ENCODE data around the gene NGLY1. TPM values are rescaled to one million over a fixed set of nuclear protein-coding genes. Genes with fewer than 3 reads are reported as not detected.

Gene NGLY1
- polyA plus RNA-seq, 6 donors from 2014 or later: 76.4 to 108 (median 95.4) TPM

DNA sequence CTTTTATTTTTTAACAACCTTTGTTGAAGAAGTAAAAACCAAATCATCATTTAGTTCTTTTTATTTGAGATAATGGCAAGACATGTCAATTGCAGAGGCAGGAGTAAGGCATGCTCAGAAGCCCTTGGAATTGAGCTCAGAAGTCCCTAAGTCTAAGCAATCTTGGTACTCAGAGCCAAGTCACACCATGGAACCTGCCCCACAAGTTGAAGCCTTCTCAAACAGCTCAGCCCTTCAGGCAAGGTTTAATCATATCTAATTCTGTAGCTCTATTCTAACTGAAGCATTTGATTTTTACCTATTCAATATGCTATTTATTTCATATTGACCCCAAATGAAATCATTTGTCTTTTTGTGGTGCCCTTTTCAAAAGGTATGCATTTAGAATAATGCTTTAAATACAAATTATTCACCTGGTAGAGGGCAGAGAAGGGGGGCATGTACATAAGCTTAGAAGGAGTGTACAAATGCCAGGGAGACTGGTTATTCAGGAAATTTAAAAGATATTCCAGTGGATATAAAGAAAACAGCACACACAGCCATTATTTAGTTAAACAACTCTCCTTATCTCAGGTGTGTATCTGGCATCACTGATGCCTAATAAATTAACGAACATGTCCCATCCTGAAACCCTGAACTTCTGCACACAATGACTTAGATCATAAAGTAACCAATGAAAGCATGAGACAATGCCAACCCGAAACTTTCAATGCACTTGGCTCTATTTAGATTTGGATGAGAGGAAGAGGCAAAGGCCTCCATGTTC is 92.3 kb downstream of the NGLY1 start:
- Mint-ChIP-seq H3K4me1 (peaks cover 0 to 5% (median 4%) of the 10 kb centered on the region in 3 donors), H3K9me3 (peaks cover 0 to 7% (median 0%) of the 10 kb centered on the region in 7 donors), H3K36me3 (no peaks in the 10 kb centered on the region), H3K27ac (no peak overlapping the region), H3K27me3 (peaks cover 0 to 13% (median 5%) of the 10 kb centered on the region in 3 donors), H3K4me3 (no peak overlapping the region)
- DNase-seq (no peak), ATAC-seq (ENCODE audit: low read depth in 2 of 2) (no peak)

- H3K9me3 Mint-ChIP-seq: peaks cover 0 to 7% (median 0%) of the 10 kb centered on the region in 7 donors
- H3K4me3 Mint-ChIP-seq: no peak overlapping the region
- peaks cover 0 to 13% (median 5%) of the 10 kb centered on the region in 3 donors for H3K27me3 Mint-ChIP-seq
- H3K4me1 Mint-ChIP-seq: peaks cover 0 to 2% (median 0%) of the 10 kb centered on the region in 3 donors
- DNase-seq (no peak), ATAC-seq (ENCODE audit: low read depth in 2 of 2) (no peak)
- no peak overlapping the region for H3K27ac Mint-ChIP-seq
- no peaks in the 10 kb centered on the region for H3K36me3 Mint-ChIP-seq
Measured at GRCh38 chr3:25689226-25689625, 94.0 kb downstream of the NGLY1 start.

GRCh38 chr3:25687742-25688141 is 95.5 kb downstream of the NGLY1 start:
- H3K27me3 Mint-ChIP-seq: peaks cover 0 to 13% (median 5%) of the 10 kb centered on the region in 3 donors
- peak overlapping the region in 2 of 6 donors; percentile 4 to 96 for H3K27ac Mint-ChIP-seq
- no peaks in the 10 kb centered on the region for H3K9me3 Mint-ChIP-seq
- ATAC-seq (ENCODE audit: low read depth in 2 of 2): no peak
- no peak for DNase-seq
- peaks cover 0 to 2% (median 0%) of the 10 kb centered on the region in 3 donors for H3K4me1 Mint-ChIP-seq
- no peak overlapping the region for H3K4me3 Mint-ChIP-seq
- no peaks in the 10 kb centered on the region for H3K36me3 Mint-ChIP-seq

DNA sequence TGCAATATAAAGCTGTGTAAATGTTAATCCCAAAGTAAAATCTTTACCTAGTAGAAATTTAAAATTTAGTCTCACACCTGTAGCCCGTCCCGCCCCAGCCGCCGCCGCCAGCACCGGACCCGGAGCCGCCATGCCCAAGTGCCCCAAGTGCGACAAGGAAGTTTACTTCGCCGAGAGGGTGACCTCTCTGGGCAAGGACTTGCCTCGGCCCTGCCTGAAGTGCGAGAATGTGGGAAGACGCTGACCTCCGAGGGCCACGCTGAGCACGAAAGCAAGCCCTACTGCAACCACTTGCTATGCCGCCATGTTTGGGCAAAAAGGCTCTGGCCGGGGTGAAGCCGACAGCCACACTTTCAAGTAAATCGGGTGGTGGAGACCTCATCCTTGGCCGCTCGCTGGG is 96.5 kb downstream of the NGLY1 start:
- Mint-ChIP-seq H3K27ac (no peak overlapping the region), H3K9me3 (no peaks in the 10 kb centered on the region), H3K4me3 (no peak overlapping the region), H3K4me1 (peaks cover 0 to 2% (median 0%) of the 10 kb centered on the region in 3 donors), H3K27me3 (peaks cover 0 to 13% (median 5%) of the 10 kb centered on the region in 3 donors), H3K36me3 (no peaks in the 10 kb centered on the region)
- DNase-seq: no peak
- no peak for ATAC-seq (ENCODE audit: low read depth in 2 of 2)

- no peak for DNase-seq
- Mint-ChIP-seq H3K36me3 (no peaks in the 10 kb centered on the region), H3K27me3 (peaks cover 0 to 5% (median 0%) of the 10 kb centered on the region in 3 donors), H3K27ac (no peak overlapping the region), H3K4me3 (no peak overlapping the region), H3K4me1 (peaks cover 0 to 2% (median 0%) of the 10 kb centered on the region in 3 donors), H3K9me3 (no peaks in the 10 kb centered on the region)
- no peak for ATAC-seq (ENCODE audit: low read depth in 2 of 2)
Measured at GRCh38 chr3:25683882-25684281, 99.4 kb downstream of the NGLY1 start.

DNA sequence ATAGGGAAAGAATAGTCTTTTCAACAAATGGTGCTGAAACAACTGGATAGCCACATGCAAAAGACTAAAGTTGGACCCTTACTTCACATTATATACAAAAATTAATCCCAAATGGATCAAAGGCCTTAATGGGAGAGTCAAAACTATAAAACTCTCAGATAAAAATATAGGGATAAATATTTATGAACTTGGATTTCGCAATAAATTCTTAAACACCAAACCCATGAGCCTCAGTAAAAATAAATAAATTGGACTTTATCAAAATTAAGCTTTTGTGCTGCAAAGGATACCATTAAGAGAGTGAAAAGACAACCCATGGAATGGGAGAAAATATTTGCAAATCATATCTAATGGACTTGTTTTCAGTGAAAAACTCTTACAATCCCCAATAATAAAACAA is 99.8 kb downstream of the NGLY1 start:
- H3K9me3 Mint-ChIP-seq: no peaks in the 10 kb centered on the region
- ATAC-seq (ENCODE audit: low read depth in 2 of 2): no peak
- no peak overlapping the region for H3K4me3 Mint-ChIP-seq
- H3K36me3 Mint-ChIP-seq: no peaks in the 10 kb centered on the region
- no peak overlapping the region for H3K27ac Mint-ChIP-seq
- peaks cover 0 to 2% (median 0%) of the 10 kb centered on the region in 3 donors for H3K4me1 Mint-ChIP-seq
- H3K27me3 Mint-ChIP-seq: peaks cover 0 to under 1% (median 0%) of the 10 kb centered on the region in 3 donors
- DNase-seq: no peak

GRCh38 chr3:25679642-25680302 is 103.5 kb downstream of the NGLY1 start:
- no peak for DNase-seq
- Mint-ChIP-seq H3K27me3 (no peaks in the 10 kb centered on the region), H3K9me3 (no peaks in the 10 kb centered on the region), H3K4me3 (no peak overlapping the region), H3K4me1 (peaks cover 0 to 8% (median 0%) of the 10 kb centered on the region in 3 donors), H3K36me3 (no peaks in the 10 kb centered on the region), H3K27ac (peak overlapping the region in 1 of 6 donors; percentile 47)
- ATAC-seq (ENCODE audit: low read depth in 2 of 2): no peak

DNA sequence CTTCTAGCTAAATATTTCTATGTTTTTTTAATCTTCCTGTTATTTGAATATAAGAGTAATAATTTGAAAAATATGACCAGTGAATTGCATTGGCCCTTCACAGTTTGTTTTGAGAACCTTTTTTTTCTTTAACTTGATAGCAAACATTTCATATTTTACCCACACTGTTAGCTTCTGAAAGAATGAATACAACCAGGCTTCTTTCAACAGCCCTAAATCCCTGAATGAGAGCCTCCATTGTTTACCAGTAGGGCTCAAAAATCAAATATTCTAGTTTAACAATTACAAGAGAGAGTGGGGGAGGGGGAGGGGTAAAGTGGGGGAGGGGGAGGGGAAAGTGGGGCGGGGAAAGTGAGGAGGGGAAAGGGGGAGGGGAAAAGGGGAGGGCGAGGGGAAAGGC is 104.1 kb downstream of the NGLY1 start:
- Mint-ChIP-seq H3K27me3 (no peaks in the 10 kb centered on the region), H3K36me3 (no peaks in the 10 kb centered on the region), H3K4me3 (no peak overlapping the region), H3K9me3 (no peaks in the 10 kb centered on the region), H3K4me1 (peaks cover 0 to 8% (median 0%) of the 10 kb centered on the region in 3 donors), H3K27ac (no peak overlapping the region)
- ATAC-seq (ENCODE audit: low read depth in 2 of 2) (no peak), DNase-seq (no peak)

DNA sequence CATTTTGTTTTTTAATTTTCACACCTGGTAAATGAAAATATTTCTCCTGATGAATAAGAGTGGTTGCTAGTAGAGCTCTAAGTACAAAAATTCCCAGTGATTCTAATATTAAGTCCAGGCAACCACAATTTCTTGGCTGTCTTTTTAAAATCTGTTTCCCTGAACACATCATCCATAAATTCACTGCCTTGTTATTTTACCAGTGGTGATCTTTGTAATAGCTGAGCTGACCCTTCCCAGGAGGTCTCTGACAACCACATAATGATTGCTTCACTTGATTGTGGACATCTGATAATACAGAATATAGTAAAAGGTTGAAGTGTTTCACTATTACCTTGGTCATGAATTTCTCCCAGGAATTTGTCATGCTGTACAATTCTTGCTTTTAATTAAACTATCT is 104.7 kb downstream of the NGLY1 start:
- H3K9me3 Mint-ChIP-seq: peaks cover 0 to under 1% (median 0%) of the 10 kb centered on the region in 7 donors
- H3K27ac Mint-ChIP-seq: no peak overlapping the region
- no peaks in the 10 kb centered on the region for H3K27me3 Mint-ChIP-seq
- no peak overlapping the region for H3K4me3 Mint-ChIP-seq
- H3K36me3 Mint-ChIP-seq: peaks cover 0 to under 1% of the 10 kb centered on the region in 2 donors
- no peak for ATAC-seq (ENCODE audit: low read depth in 2 of 2)
- DNase-seq: no peak
- peaks cover 0 to 8% (median 0%) of the 10 kb centered on the region in 3 donors for H3K4me1 Mint-ChIP-seq

DNA sequence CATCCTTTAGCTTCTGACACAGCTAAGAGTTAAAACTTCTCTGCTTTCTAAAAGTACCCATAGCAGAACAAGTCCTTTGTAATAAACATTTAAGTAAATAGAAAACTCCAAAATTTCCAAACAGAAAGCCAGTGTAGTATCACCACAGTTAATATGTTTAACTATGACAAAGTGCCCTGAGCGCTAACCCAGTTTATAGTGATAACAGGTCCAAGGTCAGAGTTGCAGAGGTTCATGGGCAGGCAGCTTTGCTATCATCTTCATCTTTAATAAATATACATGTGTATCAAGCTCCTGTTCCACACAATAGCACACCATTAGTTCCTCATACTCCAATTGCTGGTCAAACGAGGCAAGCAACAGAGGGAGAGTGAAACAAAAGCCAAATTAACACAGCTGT is 106.1 kb downstream of the NGLY1 start:
- ATAC-seq (ENCODE audit: low read depth in 2 of 2) (no peak), DNase-seq (no peak)
- Mint-ChIP-seq H3K27ac (no peak overlapping the region), H3K9me3 (peaks cover 0 to 4% (median 0%) of the 10 kb centered on the region in 7 donors), H3K36me3 (peaks cover 0 to 5% of the 10 kb centered on the region in 2 donors), H3K4me1 (peaks cover 0 to 8% (median 0%) of the 10 kb centered on the region in 3 donors), H3K27me3 (no peaks in the 10 kb centered on the region), H3K4me3 (no peak overlapping the region)

DNA sequence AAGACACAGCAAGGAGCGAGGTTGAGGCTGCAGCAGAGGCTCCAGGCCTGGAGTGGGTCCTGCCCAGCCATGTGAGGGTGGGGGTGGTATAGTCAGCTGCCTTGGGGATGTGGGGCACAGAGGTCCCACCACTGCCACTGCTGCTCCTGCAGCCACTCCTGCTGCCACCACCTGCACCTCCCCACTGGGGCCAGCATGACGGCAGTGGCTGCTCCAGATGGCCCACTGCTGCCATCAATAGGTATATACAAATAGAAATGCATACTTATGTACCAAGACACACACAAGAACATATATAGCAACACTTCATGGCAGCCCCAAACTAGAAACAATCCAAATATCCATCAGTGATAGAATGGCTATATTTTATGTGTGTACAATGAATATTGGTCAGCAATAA is 108.6 kb downstream of the NGLY1 start:
- Mint-ChIP-seq H3K27ac (no peak overlapping the region), H3K4me3 (no peak overlapping the region), H3K27me3 (no peaks in the 10 kb centered on the region), H3K9me3 (peaks cover 0 to 4% (median 0%) of the 10 kb centered on the region in 7 donors), H3K36me3 (peaks cover 0 to 5% of the 10 kb centered on the region in 2 donors), H3K4me1 (peaks cover 0 to 8% (median 0%) of the 10 kb centered on the region in 3 donors)
- ATAC-seq (ENCODE audit: low read depth in 2 of 2): no peak
- no peak for DNase-seq

DNA sequence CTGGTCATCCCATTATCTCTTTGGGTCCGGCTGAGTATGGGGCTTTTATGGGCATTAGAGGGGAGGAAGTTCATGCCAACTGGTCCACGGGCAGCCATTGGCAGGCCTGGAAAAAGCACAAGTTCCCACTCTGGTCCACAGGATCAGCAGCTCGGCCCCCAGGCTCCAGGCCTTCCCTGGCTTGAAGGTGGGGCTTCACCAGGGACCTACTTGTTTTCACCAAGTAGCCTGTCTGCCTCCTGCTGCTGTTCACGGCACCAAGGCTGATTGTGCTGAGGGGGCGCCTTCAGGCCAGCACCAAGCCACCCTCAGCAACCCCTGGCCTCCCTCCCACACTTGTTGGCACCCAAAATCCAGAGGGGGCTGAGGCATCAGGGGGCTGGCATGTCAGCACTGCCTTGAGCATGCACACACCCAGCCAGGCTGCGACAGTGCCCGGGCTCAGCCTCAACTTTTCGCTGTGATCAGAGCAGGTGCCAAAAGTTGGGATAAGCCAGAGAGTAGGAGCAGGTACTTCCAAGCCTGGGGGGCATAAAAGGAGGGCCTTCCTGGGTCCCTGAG is 109.4 kb downstream of the NGLY1 start:
- Mint-ChIP-seq H3K36me3 (peaks cover 0 to 5% of the 10 kb centered on the region in 2 donors), H3K27ac (no peak overlapping the region), H3K4me3 (no peak overlapping the region), H3K9me3 (peaks cover 0 to 4% (median 0%) of the 10 kb centered on the region in 7 donors), H3K27me3 (no peaks in the 10 kb centered on the region), H3K4me1 (peaks cover 0 to 8% (median 0%) of the 10 kb centered on the region in 3 donors)
- ATAC-seq (ENCODE audit: low read depth in 2 of 2): no peak
- DNase-seq: no peak
